ENCODE measurements around the gene SMIM33.
"Not testable (repeated sequence)": the region's sequence is repeated elsewhere in the genome, so short reads cannot be mapped to it uniquely, and the experiment has no call there.

Gene SMIM33

GRCh38 chr5:139470821-139471300 is at the start of gene SMIM33:
TSS of gene SMIM33 (plus strand) at chr5:139471004. CDS start at chr5:139471122, 118 bp downstream.
- Histone ChIP-seq H3K9ac (ENCODE audit: low read length) (no peak within 1 kb of the TSS), H3K36me3 (ENCODE audit: insufficient read depth, low read length) (no peaks in the 10 kb centered on the region), H3K4me3 (ENCODE audit: low read depth in 1 of 2, low read length in 2 of 2) (no peak within 1 kb of the TSS), H3K27me3 (ENCODE audit: control insufficient read depth in 1 of 2, insufficient read depth in 2 of 2, low read length in 2 of 2) (no peaks in the 10 kb centered on the region), H3K27ac (ENCODE audit: low read depth, low read length) (no peak within 1 kb of the TSS), H3K9me3 (ENCODE audit: low read length) (no peaks in the 10 kb centered on the region), H3K4me1 (ENCODE audit: insufficient read depth, low read length) (no peaks in the 10 kb centered on the region)

- peaks cover 23% of the 10 kb centered on the region for H3K36me3 ChIP-seq (ENCODE audit: insufficient read depth, low read length)
Observed at GRCh38 chr5:139422307-139422893, 48.4 kb upstream of the SMIM33 start.

GRCh38 chr5:139425497-139425896 is 45.3 kb upstream of the SMIM33 start:
- Histone ChIP-seq H3K4me3 (ENCODE audit: low read depth in 1 of 2, low read length in 2 of 2) (no peak overlapping the region), H3K27ac (ENCODE audit: low read depth, low read length) (no peak overlapping the region), H3K27me3 (ENCODE audit: control insufficient read depth in 1 of 2, insufficient read depth in 2 of 2, low read length in 2 of 2) (no peaks in the 10 kb centered on the region), H3K36me3 (ENCODE audit: insufficient read depth, low read length) (peaks cover 11% of the 10 kb centered on the region), H3K9me3 (ENCODE audit: low read length) (no peaks in the 10 kb centered on the region), H3K4me1 (ENCODE audit: insufficient read depth, low read length) (no peaks in the 10 kb centered on the region), H3K9ac (ENCODE audit: low read length) (no peak overlapping the region)

More at GRCh38 chr5:139422307-139422893, 48.4 kb upstream of the SMIM33 start:
- H3K9ac ChIP-seq (ENCODE audit: low read length) = no peak overlapping the region
- peaks cover 8% of the 10 kb centered on the region for H3K4me1 ChIP-seq (ENCODE audit: insufficient read depth, low read length)
- no peak overlapping the region for H3K27ac ChIP-seq (ENCODE audit: low read depth, low read length)
- H3K9me3 ChIP-seq (ENCODE audit: low read length) = no peaks in the 10 kb centered on the region
- H3K27me3 ChIP-seq (ENCODE audit: control insufficient read depth in 1 of 2, insufficient read depth in 2 of 2, low read length in 2 of 2) = no peaks in the 10 kb centered on the region
- no peak overlapping the region for H3K4me3 ChIP-seq (ENCODE audit: low read depth in 1 of 2, low read length in 2 of 2)

- Histone ChIP-seq H3K36me3 (ENCODE audit: insufficient read depth, low read length) (peaks cover 9% of the 10 kb centered on the region), H3K4me1 (ENCODE audit: insufficient read depth, low read length) (no peaks in the 10 kb centered on the region), H3K4me3 (ENCODE audit: low read depth in 1 of 2, low read length in 2 of 2) (no peak overlapping the region), H3K27me3 (ENCODE audit: control insufficient read depth in 1 of 2, insufficient read depth in 2 of 2, low read length in 2 of 2) (no peaks in the 10 kb centered on the region), H3K9ac (ENCODE audit: low read length) (no peak overlapping the region), H3K9me3 (ENCODE audit: low read length) (no peaks in the 10 kb centered on the region), H3K27ac (ENCODE audit: low read depth, low read length) (no peak overlapping the region)
Observed at GRCh38 chr5:139426203-139426885, 44.5 kb upstream of the SMIM33 start.

- Histone ChIP-seq H3K4me1 (ENCODE audit: insufficient read depth, low read length) (no peaks in the 10 kb centered on the region), H3K27ac (ENCODE audit: low read depth, low read length) (no peak overlapping the region), H3K27me3 (ENCODE audit: control insufficient read depth in 1 of 2, insufficient read depth in 2 of 2, low read length in 2 of 2) (no peaks in the 10 kb centered on the region), H3K4me3 (ENCODE audit: low read depth in 1 of 2, low read length in 2 of 2) (no peak overlapping the region), H3K9me3 (ENCODE audit: low read length) (no peaks in the 10 kb centered on the region), H3K9ac (ENCODE audit: low read length) (no peak overlapping the region), H3K36me3 (ENCODE audit: insufficient read depth, low read length) (peaks cover 9% of the 10 kb centered on the region)
Observed at GRCh38 chr5:139430015-139430414, 40.8 kb upstream of the SMIM33 start.

GRCh38 chr5:139431706-139432105 is 39.1 kb upstream of the SMIM33 start:
- H3K4me3 ChIP-seq (ENCODE audit: low read depth in 1 of 2, low read length in 2 of 2) = no peak overlapping the region
- H3K9ac ChIP-seq (ENCODE audit: low read length) = no peak overlapping the region
- H3K9me3 ChIP-seq (ENCODE audit: low read length) = no peaks in the 10 kb centered on the region
- no peak overlapping the region for H3K27ac ChIP-seq (ENCODE audit: low read depth, low read length)
- no peaks in the 10 kb centered on the region for H3K27me3 ChIP-seq (ENCODE audit: control insufficient read depth in 1 of 2, insufficient read depth in 2 of 2, low read length in 2 of 2)
- H3K4me1 ChIP-seq (ENCODE audit: insufficient read depth, low read length) = no peaks in the 10 kb centered on the region
- peaks cover 5% of the 10 kb centered on the region for H3K36me3 ChIP-seq (ENCODE audit: insufficient read depth, low read length)

GRCh38 chr5:139435676-139436075 is 35.1 kb upstream of the SMIM33 start:
- H3K4me3 ChIP-seq (ENCODE audit: low read depth in 1 of 2, low read length in 2 of 2) = no peak overlapping the region
- H3K36me3 ChIP-seq (ENCODE audit: insufficient read depth, low read length) = no peaks in the 10 kb centered on the region
- no peaks in the 10 kb centered on the region for H3K27me3 ChIP-seq (ENCODE audit: control insufficient read depth in 1 of 2, insufficient read depth in 2 of 2, low read length in 2 of 2)
- no peak overlapping the region for H3K27ac ChIP-seq (ENCODE audit: low read depth, low read length)
- no peak overlapping the region for H3K9ac ChIP-seq (ENCODE audit: low read length)
- H3K4me1 ChIP-seq (ENCODE audit: insufficient read depth, low read length) = peaks cover 13% of the 10 kb centered on the region
- H3K9me3 ChIP-seq (ENCODE audit: low read length) = no peaks in the 10 kb centered on the region

- Histone ChIP-seq H3K9ac (ENCODE audit: low read length) (peak overlapping the region; percentile 58), H3K4me1 (ENCODE audit: insufficient read depth, low read length) (peaks cover 13% of the 10 kb centered on the region), H3K27me3 (ENCODE audit: control insufficient read depth in 1 of 2, insufficient read depth in 2 of 2, low read length in 2 of 2) (no peaks in the 10 kb centered on the region), H3K4me3 (ENCODE audit: low read depth in 1 of 2, low read length in 2 of 2) (peak overlapping the region; percentile 73 to 80), H3K9me3 (ENCODE audit: low read length) (no peaks in the 10 kb centered on the region), H3K27ac (ENCODE audit: low read depth, low read length) (peak overlapping the region; percentile 91), H3K36me3 (ENCODE audit: insufficient read depth, low read length) (no peaks in the 10 kb centered on the region)
Observed at GRCh38 chr5:139438707-139439012, 32.1 kb upstream of the SMIM33 start.

GRCh38 chr5:139439013-139439903 is 31.5 kb upstream of the SMIM33 start, which contains the start of gene DNAJC18:
TSS of gene DNAJC18 (minus strand) at chr5:139439525. CDS start at chr5:139439445, 80 bp downstream.
- Histone ChIP-seq H3K9ac (ENCODE audit: low read length) (peak within 1 kb of the TSS; percentile 58), H3K4me1 (ENCODE audit: insufficient read depth, low read length) (peaks cover 13% of the 10 kb centered on the region), H3K4me3 (ENCODE audit: low read depth in 1 of 2, low read length in 2 of 2) (peak within 1 kb of the TSS; percentile 73 to 80), H3K27ac (ENCODE audit: low read depth, low read length) (peak within 1 kb of the TSS; percentile 91), H3K27me3 (ENCODE audit: control insufficient read depth in 1 of 2, insufficient read depth in 2 of 2, low read length in 2 of 2) (no peaks in the 10 kb centered on the region), H3K36me3 (ENCODE audit: insufficient read depth, low read length) (no peaks in the 10 kb centered on the region), H3K9me3 (ENCODE audit: low read length) (no peaks in the 10 kb centered on the region)

GRCh38 chr5:139440416-139440815 is 30.4 kb upstream of the SMIM33 start:
- H3K4me3 ChIP-seq (ENCODE audit: low read depth in 1 of 2, low read length in 2 of 2); H3K27ac ChIP-seq (ENCODE audit: low read depth, low read length); H3K9me3 ChIP-seq (ENCODE audit: low read length); H3K36me3 ChIP-seq (ENCODE audit: insufficient read depth, low read length); H3K9ac ChIP-seq (ENCODE audit: low read length); H3K27me3 ChIP-seq (ENCODE audit: control insufficient read depth in 1 of 2, insufficient read depth in 2 of 2, low read length in 2 of 2): not testable (repeated sequence)
- H3K4me1 ChIP-seq (ENCODE audit: insufficient read depth, low read length) = peaks cover 13% of the 10 kb centered on the region

- Histone ChIP-seq H3K27me3 (ENCODE audit: control insufficient read depth in 1 of 2, insufficient read depth in 2 of 2, low read length in 2 of 2) (no peaks in the 10 kb centered on the region), H3K36me3 (ENCODE audit: insufficient read depth, low read length) (no peaks in the 10 kb centered on the region), H3K27ac (ENCODE audit: low read depth, low read length) (no peak overlapping the region), H3K4me1 (ENCODE audit: insufficient read depth, low read length) (peaks cover 7% of the 10 kb centered on the region), H3K4me3 (ENCODE audit: low read depth in 1 of 2, low read length in 2 of 2) (no peak overlapping the region), H3K9ac (ENCODE audit: low read length) (no peak overlapping the region), H3K9me3 (ENCODE audit: low read length) (no peaks in the 10 kb centered on the region)
Observed at GRCh38 chr5:139443831-139444453, 26.9 kb upstream of the SMIM33 start.

Measured in muscle layer of colon (tissue), 2 donors.